Neural cell (in vitro differentiated cells): ENCODE measurements around the gene HOXB6.

Source experiments
- POLR2AphosphoS5 ChIP-seq: IDR thresholded peaks from 2 replicates; pipeline ENCODE4 v1.6.1; 2012
- REST ChIP-seq: IDR thresholded peaks from 2 replicates; pipeline ENCODE4 v1.6.1; 2012; ENCODE audit warnings: borderline replicate concordance
- TAF1 ChIP-seq: IDR thresholded peaks from 2 replicates; pipeline ENCODE4 v1.6.1; 2012; ENCODE audit warnings: low read depth

- TF ChIP-seq POLR2AphosphoS5 (no peak), TAF1 (no peak), REST (no peak)
Observed at GRCh38 chr17:48624544-48625494, 20.0 kb upstream of the HOXB6 start.
